GM12878 (cell line): ENCODE results near the gene RASD1. TPM values are rescaled to one million over a fixed set of nuclear protein-coding genes. Genes with fewer than 3 reads are reported as not detected.

Experiments
- ATAC-seq: fragments of 200-7000 bp; cut with Tn5 transposase; 3 replicates; pipeline ENCODE4 v1.9.1; 2020; ENCODE audit warnings: mild to moderate bottlenecking, moderate library complexity
- BruUV-seq: library from RNA; stranded (reverse); fragments of 400-500 nt; replicated peaks from 2 replicates; lab custom pipeline; 2021; lab: Mats Ljungman, UMichigan
- CTCF ChIA-PET: fragments of 300-600 bp; sonication (Branson Sonifier 250); formaldehyde crosslinking; extraction: SDS; loops from one replicate; lab custom pipeline; 2021; ENCODE audit warnings: inconsistent platforms; lab: Yijun Ruan, JAX
- POLR2A ChIA-PET: fragments of 350-600 bp; formaldehyde crosslinking; extraction: SDS; loops from one replicate; lab custom pipeline; 2021; ENCODE audit warnings: inconsistent platforms; lab: Charles Lee
- RAD21 ChIA-PET: fragments of 300-600 bp; sonication (Branson Sonifier 250); formaldehyde crosslinking; loops from one replicate; lab custom pipeline; 2023; ENCODE audit warnings: antibody characterized with exemption; ENCODE audit not compliant: unreplicated experiment; lab: Charles Lee
- SMC1A ChIA-PET: fragments of 300-600 bp; sonication (Branson Sonifier 250); formaldehyde crosslinking; loops from one replicate; lab custom pipeline; 2023; ENCODE audit not compliant: unreplicated experiment, uncharacterized antibody; lab: Charles Lee
- DNase-seq: peaks from one replicate; pipeline ENCODE4 v3.0.0-alpha.2; 2011; ENCODE audit warnings: low read depth, low spot score
- FAIRE-seq: peaks from 3 replicates; lab custom pipeline; 2011; peaks lifted over from hg19 to GRCh38; lab: Jason Lieb, UNC
- H2AFZ ChIP-seq: 2 replicates; pipeline ENCODE4 v1.6.0; 2011; ENCODE audit warnings: low read depth, low read length, control low read depth; ENCODE audit not compliant: control insufficient read depth
- H3K27ac ChIP-seq: 2 replicates; pipeline ENCODE4 v1.5.1; 2011; ENCODE audit warnings: control low read depth; ENCODE audit not compliant: control insufficient read depth, insufficient read depth
- H3K27me3 ChIP-seq, 2 experiments: replicated peaks in 1 of 2; 2 replicates each; pipeline versions ENCODE4 v1.6.0 to v1.6.1; 2011; ENCODE audit warnings: low read length in 1 of 2; ENCODE audit not compliant: control insufficient read depth in 2 of 2, insufficient read depth in 2 of 2
- H3K36me3 ChIP-seq, 2 experiments: 2 replicates each; pipeline ENCODE4 v1.5.1; 2011; ENCODE audit warnings: low read length in 1 of 2; ENCODE audit not compliant: control insufficient read depth in 2 of 2, insufficient read depth in 2 of 2
- H3K4me1 ChIP-seq: 2 replicates; pipeline ENCODE4 v1.6.1; 2011; ENCODE audit warnings: mild to moderate bottlenecking, low read length, moderate library complexity, mixed read lengths; ENCODE audit not compliant: control insufficient read depth, insufficient read depth
- H3K4me2 ChIP-seq: 2 replicates; pipeline ENCODE4 v1.6.0; 2011; ENCODE audit warnings: control low read depth; ENCODE audit not compliant: control insufficient read depth, insufficient read depth
- H3K4me3 ChIP-seq: fragments of 200-600 bp; sonication (generic); 2 replicates; pipeline ENCODE4 v1.5.1; 2016
- H3K79me2 ChIP-seq: 2 replicates; pipeline ENCODE4 v1.6.0; 2011; ENCODE audit warnings: low read length; ENCODE audit not compliant: control insufficient read depth, insufficient read depth
- H3K9ac ChIP-seq: 2 replicates; pipeline ENCODE4 v1.8.0; 2011; ENCODE audit warnings: low read length, control low read depth, mixed read lengths; ENCODE audit not compliant: control insufficient read depth, insufficient read depth
- H3K9me3 ChIP-seq: replicated peaks from 3 replicates; pipeline ENCODE4 v1.5.1; 2011; ENCODE audit warnings: mild to moderate bottlenecking, low read length; ENCODE audit not compliant: control insufficient read depth, insufficient read depth
- H4K20me1 ChIP-seq: 2 replicates; pipeline ENCODE4 v1.6.0; 2011; ENCODE audit not compliant: control insufficient read depth, insufficient read depth
- EGR1 ChIP-seq, 2 experiments: IDR thresholded peaks; 1 replicate in 1 of 2; 2 replicates in 1 of 2; pipeline ENCODE4 v1.6.1; 2011 to 2012; ENCODE audit warnings: low read depth in 2 of 2, low read length in 2 of 2, borderline replicate concordance in 1 of 2, mild to moderate bottlenecking in 1 of 2, moderate library complexity in 1 of 2
- MTA2 ChIP-seq: fragments of 450-650 bp; IDR thresholded peaks from 2 replicates; pipeline ENCODE4 v1.6.1; 2016; ENCODE audit warnings: low read depth, mild to moderate bottlenecking, moderate library complexity
- POLR2AphosphoS5 ChIP-seq: IDR thresholded peaks from 2 replicates; pipeline ENCODE4 v1.6.1; 2011; ENCODE audit warnings: mild to moderate bottlenecking, low read length, inconsistent platforms
- WGBS: methylation state at CpG from one replicate; pipeline ENCODE4 v1.1.6; 2016; ENCODE audit warnings: low lambda C conversion rate; ENCODE audit not compliant: insufficient replicate concordance, insufficient coverage; ENCODE audit errors: missing lambda C conversion rate; 5-methylcytosine and 5-hydroxymethylcytosine counted together
- in situ Hi-C: fragments of 300-500 bp; cut with MboI; formaldehyde crosslinking; loops from 9 replicates; pipeline ENCODE4 v1.14.3; 2018; ENCODE audit warnings: mixed read lengths
- intact Hi-C: fragments of 100-400 bp; cut with micrococcal nuclease; formaldehyde crosslinking; loops from one replicate; pipeline ENCODE4 v1.14.2; 2022; ENCODE audit not compliant: unreplicated experiment
- polyA plus RNA-seq, 11 experiments: library from polyadenylated mRNA; depleted of rRNA in 4 of 11; unstranded in 6 of 11; stranded (reverse) in 5 of 11; fragments of >200 nt; fragmentation: Nextera tagmentation in 4 of 11; fragmentation: Illumina TruSeq in 1 of 11; extraction: Ambion mirVana in 4 of 11; extraction: Trizol in 1 of 11; gene quantifications; 1 replicate in 1 of 11; 2 replicates in 10 of 11; pipeline versions ENCODE4 v1.2.1 to v1.2.3, GENCODE V29; 2011 to 2016; ENCODE audit warnings: inconsistent platforms in 2 of 11, missing spikeins in 2 of 11, low read depth in 1 of 11
- total RNA-seq, 4 experiments: library from RNA; depleted of rRNA in 3 of 4; stranded (reverse); fragments of >200 nt in 3 of 4; fragmentation: Illumina TruSeq in 1 of 4; extraction: Trizol in 1 of 4; gene quantifications; 2 replicates each; pipeline versions ENCODE4 v1.2.1 to v1.2.3, GENCODE V29; 2013 to 2021
- TF ChIP-seq, protein P1 (sequence below): IDR thresholded peaks from 2 replicates; pipeline ENCODE4 v1.6.1; 2012; ENCODE audit warnings: mild to moderate bottlenecking, low read depth, low read length

Gene RASD1
- total and polyA plus RNA-seq, 10 of the 15 experiments (the other 5 are each of a cell fraction or from before 2014, with no cell fraction given), result 0.14 to 0.33 TPM; not detected in 8

DNA sequence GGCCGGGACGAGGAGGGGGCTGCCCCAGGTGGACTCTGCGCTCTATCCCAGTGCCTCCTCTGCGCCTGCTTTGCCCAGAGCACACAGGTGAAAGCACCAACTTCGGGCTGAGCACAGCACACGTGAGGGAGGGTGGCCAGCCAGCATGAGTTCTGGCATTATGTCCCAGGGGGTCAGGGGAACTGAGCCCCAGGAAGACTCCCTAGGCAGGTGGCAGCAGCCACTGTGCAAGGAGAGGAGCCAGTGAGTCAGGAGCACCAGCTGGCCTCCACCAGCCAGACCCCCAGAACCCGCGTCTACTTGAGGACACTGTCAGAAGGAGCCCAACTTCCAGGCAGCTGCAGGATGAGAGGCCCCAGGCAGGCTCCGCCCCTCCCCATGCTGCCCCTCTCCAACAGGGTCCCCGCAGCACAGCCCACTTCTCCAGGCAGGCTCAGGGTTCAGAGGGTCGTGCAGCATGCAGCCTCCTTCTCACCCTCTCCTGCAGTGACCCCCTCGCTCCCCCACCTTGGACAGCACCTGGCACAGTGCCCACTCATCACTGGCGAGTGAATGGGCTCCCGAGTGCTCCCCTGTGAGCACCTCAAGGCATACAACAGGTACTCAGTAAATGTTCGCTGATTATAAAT, 44.2 kb upstream of the RASD1 start:
- RAD21 ChIA-PET, result no interaction called here
- CTCF ChIA-PET, result no interaction called here

More for the DNA sequence above, 44.2 kb upstream of the RASD1 start:
- H3K4me2 ChIP-seq, result no peak overlapping the region
- WGBS, result 63% methylated on average over 15 of the region's 15 CpGs
- POLR2A ChIA-PET, result no interaction called here
- H4K20me1 ChIP-seq, result no peaks in the 10 kb centered on the region; the same call in 1 of the 2 replicates
- TF ChIP-seq MTA2 (no peak), EGR1 (IDR thresholded peaks at IDR 0.05; ENCODE audit: borderline replicate concordance in 1 of 2, low read depth in 2 of 2, low read length in 2 of 2) (no peak), POLR2AphosphoS5 (no peak)
- TF ChIP-seq, protein P1, sequence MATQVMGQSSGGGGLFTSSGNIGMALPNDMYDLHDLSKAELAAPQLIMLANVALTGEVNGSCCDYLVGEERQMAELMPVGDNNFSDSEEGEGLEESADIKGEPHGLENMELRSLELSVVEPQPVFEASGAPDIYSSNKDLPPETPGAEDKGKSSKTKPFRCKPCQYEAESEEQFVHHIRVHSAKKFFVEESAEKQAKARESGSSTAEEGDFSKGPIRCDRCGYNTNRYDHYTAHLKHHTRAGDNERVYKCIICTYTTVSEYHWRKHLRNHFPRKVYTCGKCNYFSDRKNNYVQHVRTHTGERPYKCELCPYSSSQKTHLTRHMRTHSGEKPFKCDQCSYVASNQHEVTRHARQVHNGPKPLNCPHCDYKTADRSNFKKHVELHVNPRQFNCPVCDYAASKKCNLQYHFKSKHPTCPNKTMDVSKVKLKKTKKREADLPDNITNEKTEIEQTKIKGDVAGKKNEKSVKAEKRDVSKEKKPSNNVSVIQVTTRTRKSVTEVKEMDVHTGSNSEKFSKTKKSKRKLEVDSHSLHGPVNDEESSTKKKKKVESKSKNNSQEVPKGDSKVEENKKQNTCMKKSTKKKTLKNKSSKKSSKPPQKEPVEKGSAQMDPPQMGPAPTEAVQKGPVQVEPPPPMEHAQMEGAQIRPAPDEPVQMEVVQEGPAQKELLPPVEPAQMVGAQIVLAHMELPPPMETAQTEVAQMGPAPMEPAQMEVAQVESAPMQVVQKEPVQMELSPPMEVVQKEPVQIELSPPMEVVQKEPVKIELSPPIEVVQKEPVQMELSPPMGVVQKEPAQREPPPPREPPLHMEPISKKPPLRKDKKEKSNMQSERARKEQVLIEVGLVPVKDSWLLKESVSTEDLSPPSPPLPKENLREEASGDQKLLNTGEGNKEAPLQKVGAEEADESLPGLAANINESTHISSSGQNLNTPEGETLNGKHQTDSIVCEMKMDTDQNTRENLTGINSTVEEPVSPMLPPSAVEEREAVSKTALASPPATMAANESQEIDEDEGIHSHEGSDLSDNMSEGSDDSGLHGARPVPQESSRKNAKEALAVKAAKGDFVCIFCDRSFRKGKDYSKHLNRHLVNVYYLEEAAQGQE, result 0 out of 2 replicates have a peak, but pooled peaks have one; percentile 30
- TF ChIP-seq, all 136 proteins: peak for 1
- DNase-seq (no peak), ATAC-seq (no peak), FAIRE-seq (no peak)
- Histone ChIP-seq H3K79me2 (no peaks in the 10 kb centered on the region), H3K9ac (no peak overlapping the region), H3K36me3 (no peaks in the 10 kb centered on the region), H3K9me3 (no peaks in the 10 kb centered on the region), H3K4me3 (no peak overlapping the region), H3K4me1 (no peaks in the 10 kb centered on the region), H3K27me3 (no peaks in the 10 kb centered on the region), H2AFZ (no peak overlapping the region), H3K27ac (no peak overlapping the region)
- in situ Hi-C loops, result no loop called here
- BruUV-seq, result no TSS peak
- SMC1A ChIA-PET, result no interaction called here
- intact Hi-C loops, result no loop called here
